Measurements from ENCODE around the gene ZFYVE9. TPM values are rescaled to one million over a fixed set of nuclear protein-coding genes. Genes with fewer than 3 reads are reported as not detected.
A peak's percentile ranks its signal among the peaks of the same experiment; 100 is the strongest.
"Not testable (repeated sequence)": the region's sequence is repeated elsewhere in the genome, so short reads cannot be mapped to it uniquely, and the experiment has no call there.

ZFYVE9 gene
- total RNA-seq (10 to 100 TPM; 13.7 to 28.9 (median 24.1) TPM), polyA plus RNA-seq (10 to 100 TPM in 1 of 3 donors, 1 to 10 TPM in 2; 3.4 to 17.8 (median 3.4) TPM)
- long read RNA-seq, donor 1, result 0 reads
- long read RNA-seq, donor 2, result 0 reads
- long read RNA-seq, donor 3, full-length matches to known transcripts, result 1 of 1 reads
- long read RNA-seq, donor 3, partial matches to known transcripts, result 0 of 1 reads
- long read RNA-seq, donor 3, other reads (novel, unspliced or antisense), result 0 of 1 reads
- long read RNA-seq, donor 4, partial matches to known transcripts, result 3 of 3 reads
- long read RNA-seq, donor 4, other reads (novel, unspliced or antisense), result 0 of 3 reads
- long read RNA-seq, donor 5, full-length matches to known transcripts, result 4 of 7 reads
- long read RNA-seq, donor 5, partial matches to known transcripts, result 3 of 7 reads
- long read RNA-seq, donor 5, other reads (novel, unspliced or antisense), result 0 of 7 reads
- long read RNA-seq, donor 6, partial matches to known transcripts, result 2 of 3 reads
- long read RNA-seq, donor 6, other reads (novel, unspliced or antisense), result 1 of 3 reads
- long read RNA-seq, donor 7, result 0 reads
- long read RNA-seq, donor 8, result 0 reads
- long read RNA-seq, donor 9, result 0 reads
- long read RNA-seq, donor 10, result 0 reads

- Histone ChIP-seq H3K9me3 (replicated peaks in 1 of 3) (no peaks in the 10 kb centered on the region), H3K4me3 (peak within 1 kb of the TSS in 3 of 4 donors; percentile 4 to 98 (median 59)), H3K36me3 (replicated peaks in 1 of 2) (no peaks in the 10 kb centered on the region), H3K4me1 (replicated peaks in 1 of 2) (peaks cover 4 to 20% of the 10 kb centered on the region in 2 donors), H3K27me3 (no peaks in the 10 kb centered on the region), H3K27ac (peak within 1 kb of the TSS; percentile 60 to 97 (median 97))
- TF ChIP-seq POLR2A (IDR thresholded peaks at IDR 0.05) (peak; percentile 44 to 73), CTCF (IDR thresholded peaks at IDR 0.05) (peak in 4 of 6 experiments; percentile 7 to 96 (median 88))
- intact Hi-C loops (cut with DNase I), result loop anchor here in 1 of 2 donors (5.0 kb wide), 1 partner anchor 156 kb away; no protein-coding TSS in a partner anchor
- WGBS, 4 donors, result 0 to 3% (median 1%) methylated on average over 15 to 72 of the region's 72 CpGs
- peak; percentile 63 to 79 (median 70) for DNase-seq
Observed at GRCh38 chr1:52141513-52142219, at the start of gene ZFYVE9. Gene ZFYVE9 (plus strand): TSS chr1:52142089. CDS start chr1:52233207, 91,118 bp downstream.

- H3K27ac ChIP-seq; intact Hi-C loops (cut with DNase I); H3K4me3 ChIP-seq; H3K9me3 ChIP-seq (replicated peaks in 1 of 3); H3K4me1 ChIP-seq (replicated peaks in 1 of 2); H3K36me3 ChIP-seq (replicated peaks in 1 of 2); H3K27me3 ChIP-seq: not testable (repeated sequence)
- WGBS, 4 donors, result 75 to 87% (median 81%) methylated on average over 7 of the region's 7 CpGs
- peak in 1 of 7 donors; percentile 51 for DNase-seq
Observed at GRCh38 chr1:52094300-52094699, 47.6 kb upstream of the ZFYVE9 start.

GRCh38 chr1:52096216-52096615 is 45.7 kb upstream of the ZFYVE9 start:
- Histone ChIP-seq H3K4me3 (no peak overlapping the region), H3K27me3 (no peaks in the 10 kb centered on the region), H3K27ac (no peak overlapping the region), H3K4me1 (replicated peaks in 1 of 2) (no peaks in the 10 kb centered on the region), H3K36me3 (replicated peaks in 1 of 2) (no peaks in the 10 kb centered on the region), H3K9me3 (replicated peaks in 1 of 3) (no peaks in the 10 kb centered on the region)
- intact Hi-C loops (cut with DNase I), result no loop called here
- no peak for DNase-seq
- no peak for TF ChIP-seq POLR2A (IDR thresholded peaks at IDR 0.05)
- TF ChIP-seq CTCF (IDR thresholded peaks at IDR 0.05), result no peak
- 64 to 72% (median 68%) methylated on average over 8 of the region's 8 CpGs for WGBS, 4 donors

- no peaks in the 10 kb centered on the region for H3K27me3 ChIP-seq
- 68 to 73% (median 70%) methylated on average over 8 of the region's 8 CpGs for WGBS, 4 donors
- TF ChIP-seq CTCF (IDR thresholded peaks at IDR 0.05) (no peak), POLR2A (IDR thresholded peaks at IDR 0.05) (no peak)
Observed at GRCh38 chr1:52098139-52098871, 43.6 kb upstream of the ZFYVE9 start.

More at GRCh38 chr1:52098139-52098871, 43.6 kb upstream of the ZFYVE9 start:
- H3K9me3 ChIP-seq (replicated peaks in 1 of 3), result no peaks in the 10 kb centered on the region
- intact Hi-C loops (cut with DNase I), result no loop called here
- H3K36me3 ChIP-seq (replicated peaks in 1 of 2), result no peaks in the 10 kb centered on the region
- no peak overlapping the region for H3K4me3 ChIP-seq
- DNase-seq, result no peak
- H3K27ac ChIP-seq, result no peak overlapping the region
- no peaks in the 10 kb centered on the region for H3K4me1 ChIP-seq (replicated peaks in 1 of 2)

Measured in adrenal gland (tissue), 19 donors.